CD4-positive, alpha-beta T cell treated with Interleukin-4 for 4 hours (primary cell): ENCODE data around the gene DEXI.
A peak's percentile ranks its signal among the peaks of the same experiment; 100 is the strongest.

ENCODE experiments used
- DNase-seq: peaks from one replicate; pipeline ENCODE4 v3.0.0-alpha.2; 2020

DEXI gene

DNA sequence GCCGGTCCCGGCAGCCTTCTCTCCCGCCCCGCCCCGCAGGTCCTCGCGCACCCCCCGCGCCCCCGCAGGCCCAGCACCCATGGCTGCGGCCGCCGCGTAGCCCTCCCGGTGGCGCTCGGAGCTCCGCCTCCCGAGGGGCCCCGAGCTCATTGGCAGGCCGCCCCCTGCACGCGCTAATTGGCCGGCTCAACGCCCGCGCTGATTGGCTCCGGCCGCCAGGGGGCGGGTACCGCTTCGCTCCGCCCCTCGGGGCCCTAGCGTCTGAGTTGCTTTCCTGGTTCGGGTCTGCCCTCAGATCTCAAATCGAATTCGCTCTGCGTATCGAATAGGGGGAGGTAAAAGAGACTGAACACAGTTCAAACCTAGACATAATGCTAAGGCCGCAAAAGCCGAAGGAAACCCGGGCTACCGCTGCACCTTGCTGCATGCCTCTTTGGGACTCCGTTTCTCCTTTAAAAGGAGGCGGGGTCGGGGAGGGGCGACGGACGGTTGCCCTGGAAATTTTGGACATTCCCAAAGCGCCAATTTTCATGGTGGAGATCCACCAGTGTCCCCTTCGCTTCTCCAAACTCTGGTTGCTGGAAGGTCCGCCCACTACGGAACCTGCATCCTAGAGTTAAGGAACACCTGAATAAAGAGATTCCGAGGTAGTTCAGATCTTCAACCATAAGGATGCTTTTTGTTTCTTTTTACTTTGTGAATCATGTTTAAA lies at the start of gene DEXI:
Gene DEXI (minus strand): TSS at position 117 of the 712 bp plus-strand sequence. CDS start 463 bp downstream, outside the sequence.
- peak; percentile 92 for DNase-seq

- DNase-seq, result no peak
Observed at GRCh38 chr16:10990378-10990777, 48.1 kb upstream of the DEXI start.

DNA sequence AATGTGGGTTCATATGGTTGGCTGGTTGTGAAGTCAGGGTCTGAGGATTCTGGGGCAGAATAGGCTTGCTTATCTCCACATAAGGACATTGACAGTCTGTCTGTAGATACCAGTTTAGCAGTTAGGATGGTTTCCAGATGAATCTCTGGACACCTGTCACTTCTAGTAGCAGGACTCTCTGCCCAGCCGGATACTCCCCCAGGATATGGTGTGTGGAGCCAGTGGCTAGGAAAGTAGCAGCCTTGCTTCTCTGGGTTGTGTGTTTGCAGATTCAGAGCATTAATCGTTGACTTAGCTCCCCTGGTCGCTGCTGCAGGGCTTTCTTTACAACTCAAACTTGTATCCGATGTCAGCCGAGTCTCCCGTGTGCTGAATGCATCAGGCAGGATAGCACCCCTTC lies 47.3 kb upstream of the DEXI start:
- no peak for DNase-seq

GRCh38 chr16:10988879-10989278 lies 46.6 kb upstream of the DEXI start:
- no peak for DNase-seq

- peak; percentile 46 for DNase-seq
Observed at GRCh38 chr16:10988164-10988803, 46.0 kb upstream of the DEXI start.

DNA sequence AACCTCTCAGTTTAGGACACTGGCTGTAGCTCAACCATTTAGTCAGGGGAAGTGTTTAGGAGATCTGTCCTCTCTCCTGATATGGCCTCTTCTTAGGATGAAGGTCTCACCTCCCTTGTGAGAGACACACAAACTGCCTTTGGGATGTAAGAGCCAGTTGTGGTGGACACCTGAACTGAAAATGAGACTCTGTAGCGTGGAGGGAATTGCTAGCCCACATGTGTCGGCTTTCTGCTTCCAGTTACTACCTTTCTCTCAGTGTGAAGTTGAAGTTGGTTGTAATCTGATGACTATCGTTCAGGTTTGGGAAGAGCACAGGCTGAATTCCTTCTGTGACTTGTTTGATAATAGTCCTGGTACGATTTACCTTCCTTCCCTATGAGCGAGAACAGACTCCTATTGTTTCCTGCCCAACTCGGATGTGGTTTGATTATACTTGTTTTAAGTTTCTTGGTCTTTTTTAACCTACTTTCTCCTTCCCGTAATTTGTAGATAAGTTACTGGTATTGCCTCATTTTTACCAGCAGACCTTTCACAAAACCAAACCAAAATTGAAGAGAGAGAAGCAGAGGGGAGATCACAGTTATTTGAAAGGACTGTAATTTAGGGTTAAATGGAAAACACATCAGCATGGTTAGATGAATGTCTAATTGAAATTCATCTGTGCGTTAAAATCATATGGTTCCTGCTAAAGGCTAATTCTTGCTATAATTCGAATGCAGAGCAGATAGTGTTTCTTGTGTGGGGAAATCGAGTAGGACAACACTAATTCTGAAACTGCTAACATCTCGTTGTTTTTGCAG lies 45.3 kb upstream of the DEXI start:
- no peak for DNase-seq

GRCh38 chr16:10984509-10984908 lies 42.2 kb upstream of the DEXI start:
- no peak for DNase-seq

GRCh38 chr16:10983159-10983558 lies 40.9 kb upstream of the DEXI start:
- no peak for DNase-seq

DNA sequence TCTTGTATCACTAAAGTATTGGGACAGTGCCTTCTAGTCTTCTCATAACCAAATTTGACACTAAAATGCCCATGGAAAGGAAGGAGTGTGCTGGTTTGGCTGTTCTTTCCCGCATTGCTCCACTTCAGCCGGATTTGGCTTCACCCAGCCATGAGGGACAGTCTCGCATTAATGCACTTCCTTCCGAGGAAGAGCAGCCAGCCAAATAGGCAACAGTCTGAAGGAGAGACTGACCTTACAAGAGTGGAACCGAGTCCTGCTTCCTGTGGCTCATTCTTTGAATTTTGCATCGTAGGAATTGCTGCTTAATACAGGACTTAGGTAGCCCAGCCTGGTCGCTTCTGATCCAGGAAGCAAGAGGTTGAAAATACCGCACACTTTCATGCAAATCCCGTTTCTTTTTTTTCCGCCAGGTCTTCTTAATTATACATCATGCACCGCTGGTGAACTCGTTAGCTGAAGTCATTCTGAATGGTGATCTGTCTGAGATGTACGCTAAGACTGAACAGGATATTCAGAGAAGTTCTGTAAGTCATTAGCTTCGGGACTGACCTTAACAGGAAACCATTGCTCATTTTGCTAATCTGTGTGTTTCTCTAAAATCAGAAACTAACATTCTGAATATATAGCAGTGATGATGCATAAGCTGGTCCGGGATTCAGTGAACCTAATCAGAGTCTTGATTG lies 40.3 kb upstream of the DEXI start:
- no peak for DNase-seq

GRCh38 chr16:10981697-10982216 lies 39.5 kb upstream of the DEXI start:
- peak; percentile 30 for DNase-seq

DNA sequence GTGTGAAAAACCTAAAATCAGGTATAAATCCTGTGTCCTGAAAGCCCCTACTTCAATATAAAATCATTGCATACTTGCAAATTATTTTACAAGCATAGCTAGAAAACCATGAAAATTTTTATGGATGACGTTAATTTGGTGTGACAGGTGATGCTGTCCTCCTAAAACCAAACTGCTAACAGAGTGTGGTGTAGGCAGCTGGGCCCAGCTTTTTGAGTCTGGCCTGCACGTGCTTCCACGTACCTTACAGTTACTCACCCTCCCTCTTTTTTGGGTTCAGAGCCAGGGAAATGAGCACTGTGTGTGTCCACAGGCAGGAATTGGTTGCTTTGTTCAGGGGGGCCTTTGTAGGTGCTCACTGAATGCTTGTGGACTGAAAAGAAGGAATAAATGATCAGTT lies 38.5 kb upstream of the DEXI start:
- no peak for DNase-seq

DNA sequence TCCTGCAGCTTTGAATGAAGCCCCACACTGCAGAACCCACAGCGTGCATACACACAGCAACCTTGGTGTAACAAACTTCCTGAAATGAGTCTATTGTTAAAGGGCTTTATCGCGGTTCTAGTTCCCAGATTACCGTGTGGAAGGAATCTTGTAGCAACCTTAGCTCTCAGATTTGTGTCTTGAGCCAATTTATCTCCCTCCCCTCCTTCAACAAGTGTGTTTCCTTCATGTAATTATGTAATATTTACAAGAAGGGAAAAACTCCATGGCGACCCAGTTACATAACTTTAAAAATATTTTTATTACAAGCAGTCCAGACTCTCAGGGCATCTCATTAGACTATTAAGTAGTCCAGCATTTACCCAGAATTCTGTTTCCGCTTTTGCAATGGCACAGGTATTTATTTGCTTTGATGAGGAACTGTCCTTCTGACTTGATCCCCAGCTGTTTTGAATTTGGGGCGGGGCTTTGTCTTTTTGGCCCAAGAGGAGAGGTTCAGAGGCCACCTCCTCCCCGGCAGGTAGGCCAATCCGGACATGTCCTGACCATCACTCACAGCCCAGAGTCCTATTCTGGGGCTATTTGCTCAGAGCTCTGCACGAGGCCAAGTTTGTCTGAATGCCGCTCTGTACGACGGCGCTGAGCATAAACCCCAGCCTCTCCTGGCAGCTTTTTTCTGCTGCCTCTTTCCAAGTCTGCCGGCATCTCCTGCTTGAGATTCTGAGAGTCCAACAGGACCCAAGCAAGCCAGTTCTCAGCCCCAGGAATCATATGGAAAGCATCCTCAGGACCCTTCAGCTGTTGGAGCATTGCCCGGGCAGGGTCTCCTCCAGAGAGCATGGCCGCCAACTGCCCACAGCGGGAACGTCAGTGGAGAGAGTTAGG lies 37.7 kb upstream of the DEXI start:
- no peak for DNase-seq

- DNase-seq, result no peak
Observed at GRCh38 chr16:10978871-10979446, 36.7 kb upstream of the DEXI start.

DNA sequence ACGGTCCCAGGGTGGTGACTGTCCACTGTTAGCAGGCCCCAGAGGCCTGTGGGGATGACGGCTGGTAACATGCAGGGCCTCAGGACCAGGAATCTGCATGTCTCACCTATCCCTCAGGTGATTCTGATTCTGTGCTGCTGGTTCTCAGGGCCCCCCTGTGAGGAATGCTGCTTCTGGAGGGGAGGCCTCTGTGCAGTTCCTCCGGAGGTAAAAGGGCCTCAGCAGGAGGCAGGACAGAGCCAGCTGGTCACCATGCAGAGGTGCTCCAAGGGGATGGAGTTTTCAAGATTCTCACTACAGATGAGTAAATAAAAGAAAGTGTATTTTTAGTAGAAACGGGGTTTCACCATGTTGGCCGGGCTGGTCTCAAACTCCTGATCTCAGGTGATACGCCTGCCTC lies 35.9 kb upstream of the DEXI start:
- no peak for DNase-seq

DNA sequence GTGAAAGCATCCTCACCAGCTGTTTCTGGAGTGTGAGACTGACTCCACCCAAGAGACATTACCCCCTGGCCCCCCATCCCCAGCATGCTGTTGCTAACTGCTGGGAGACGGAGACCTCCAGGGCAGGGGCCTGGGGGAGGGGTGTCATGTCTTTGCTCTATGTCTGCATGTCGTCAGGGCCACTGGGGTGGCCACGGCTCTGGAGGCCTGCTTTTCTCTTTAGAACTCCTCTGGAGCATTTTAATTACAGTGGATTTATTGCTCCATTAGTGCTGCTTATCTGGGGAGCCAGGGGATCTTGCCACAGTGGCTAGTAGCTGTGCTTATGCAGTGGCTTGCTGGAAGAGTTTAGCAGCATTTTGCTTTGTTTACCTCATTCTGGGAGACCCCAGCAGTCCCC lies 34.4 kb upstream of the DEXI start:
- DNase-seq, result no peak

DNA sequence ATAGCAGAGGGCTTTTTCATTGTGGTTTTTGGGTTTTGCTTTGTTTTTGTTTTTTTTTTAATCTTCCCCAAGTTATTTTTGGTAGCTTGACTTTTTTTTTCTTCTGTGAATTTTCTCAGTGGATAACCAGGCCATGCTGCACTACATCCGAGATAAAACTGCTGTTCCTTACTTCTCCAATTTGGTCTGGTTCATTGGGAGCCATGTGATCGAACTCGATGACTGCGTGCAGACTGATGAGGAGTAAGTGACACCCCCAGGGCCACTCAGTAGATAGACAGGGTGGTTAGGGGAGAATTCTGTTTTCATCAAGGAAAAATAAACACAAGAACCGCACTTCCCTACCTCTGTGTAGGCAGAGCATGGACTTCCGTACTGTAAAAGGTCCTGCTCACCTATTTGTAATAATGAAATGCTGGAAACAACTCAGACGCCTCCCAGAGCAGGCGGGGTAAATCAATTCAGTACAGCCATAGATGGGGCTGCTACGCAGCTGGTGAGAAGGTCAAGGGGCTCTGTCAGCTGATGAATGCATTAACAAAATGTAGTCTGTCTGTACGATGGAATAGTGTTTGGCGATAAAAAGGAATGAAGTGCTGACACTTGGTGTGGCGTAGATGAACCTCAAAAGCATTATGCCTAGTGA lies 30.7 kb upstream of the DEXI start:
- DNase-seq, result no peak

DNA sequence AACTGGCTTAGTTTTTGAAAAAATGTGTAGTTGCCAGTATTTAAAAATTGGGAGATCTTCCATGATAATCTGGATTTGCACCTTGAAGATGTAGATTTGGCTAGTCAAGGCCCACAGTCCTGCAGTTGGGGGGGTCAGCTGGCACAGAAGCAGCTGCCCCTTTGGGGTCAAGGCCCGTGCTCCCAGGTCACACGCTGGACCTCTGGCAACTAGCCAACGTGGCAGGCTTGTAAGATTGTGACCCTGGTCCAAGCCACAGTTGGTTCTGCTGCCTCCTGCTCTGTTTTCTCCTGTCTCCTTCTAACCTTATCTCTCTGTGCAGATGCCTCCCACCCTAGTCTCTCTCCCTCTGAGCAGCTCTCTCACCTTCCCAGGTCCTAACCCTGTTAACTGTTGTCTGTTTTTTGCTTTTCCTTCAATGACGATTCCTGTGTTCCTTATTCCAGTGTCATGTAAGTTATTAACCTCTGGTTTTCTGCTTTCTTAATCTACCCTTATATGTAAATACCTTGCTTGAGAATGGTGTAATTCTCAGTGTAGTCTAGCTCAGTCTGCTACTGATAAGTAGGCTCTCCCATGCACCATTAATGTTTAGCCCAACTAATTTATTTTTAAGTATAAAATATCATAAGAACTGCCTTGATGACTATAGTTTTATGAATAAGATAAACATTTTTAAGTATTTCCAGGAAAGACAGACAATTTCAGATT lies 30.0 kb upstream of the DEXI start:
- DNase-seq, result no peak

- peak; percentile 57 for DNase-seq
Observed at GRCh38 chr16:10971560-10971961, 29.3 kb upstream of the DEXI start.

DNA sequence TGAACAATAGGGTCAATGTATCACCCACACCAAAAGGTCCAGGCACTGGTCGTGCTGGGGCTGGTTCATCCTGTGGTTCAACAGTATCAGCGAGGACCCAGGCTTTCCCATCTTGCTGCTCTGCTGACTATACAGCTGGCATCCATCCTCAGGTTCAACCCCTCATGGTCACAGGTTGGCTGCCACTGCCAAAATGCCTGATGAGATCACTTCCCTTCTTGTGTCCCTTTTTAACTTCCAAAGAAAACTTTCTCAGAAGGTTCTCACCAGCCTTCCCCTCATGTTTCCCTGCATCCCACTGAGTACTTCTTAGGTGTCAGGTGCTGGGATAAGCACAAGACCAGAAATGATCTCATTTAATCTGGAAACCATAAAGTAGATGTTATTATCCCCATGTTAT lies 27.8 kb upstream of the DEXI start:
- no peak for DNase-seq

GRCh38 chr16:10969615-10970014 lies 27.3 kb upstream of the DEXI start:
- no peak for DNase-seq
